Kidney (tissue), 14 donors: ENCODE data around the gene ENTPD6. TPM values are rescaled to one million over a fixed set of nuclear protein-coding genes. Genes with fewer than 3 reads are reported as not detected.
A peak's percentile ranks its signal among the peaks of the same experiment; 100 is the strongest.
"Not testable (repeated sequence)": the region's sequence is repeated elsewhere in the genome, so short reads cannot be mapped to it uniquely, and the experiment has no call there.

Experiments
- DNase-seq, 5 donors: peaks; one replicate each; pipeline ENCODE4 v3.0.0-alpha.2; 2013 to 2020
- FAIRE-seq: peaks from 2 replicates; lab custom pipeline; 2012; peaks lifted over from hg19 to GRCh38; lab: Jason Lieb, UNC
- H3K27ac ChIP-seq, 2 donors: one replicate each; pipeline ENCODE4 v1.7.0; 2013; ENCODE audit warnings: low read depth in 2 of 2, low read length in 2 of 2, inconsistent platforms in 1 of 2
- H3K27me3 ChIP-seq: one replicate; pipeline ENCODE4 v1.7.1; 2013; ENCODE audit warnings: low read length, inconsistent platforms; ENCODE audit not compliant: control insufficient read depth, insufficient read depth
- H3K36me3 ChIP-seq, 3 donors: one replicate each; pipeline versions ENCODE4 v1.7.0 to v1.7.1; 2013; ENCODE audit warnings: low read length in 3 of 3, control low read depth in 1 of 3, inconsistent platforms in 1 of 3; ENCODE audit not compliant: insufficient read depth in 3 of 3, control insufficient read depth in 2 of 3
- H3K4me1 ChIP-seq, 3 donors: one replicate each; pipeline versions ENCODE4 v1.7.0 to v1.7.1; 2013; ENCODE audit warnings: low read length in 3 of 3, inconsistent platforms in 1 of 3, low read depth in 1 of 3; ENCODE audit not compliant: control insufficient read depth in 2 of 3, insufficient read depth in 2 of 3
- H3K4me3 ChIP-seq, 3 donors: one replicate each; pipeline versions ENCODE4 v1.7.0 to v1.8.1; 2013; ENCODE audit warnings: low read length in 3 of 3, control low read depth in 1 of 3, inconsistent platforms in 1 of 3
- H3K9ac ChIP-seq, 3 donors: one replicate each; pipeline versions ENCODE4 v1.7.0 to v1.7.1; 2013; ENCODE audit warnings: low read length in 3 of 3, control low read depth in 1 of 3, inconsistent platforms in 1 of 3
- H3K9me3 ChIP-seq, 3 donors: one replicate each; pipeline versions ENCODE4 v1.7.0 to v1.7.1; 2013; ENCODE audit warnings: low read length in 3 of 3, control low read depth in 1 of 3, inconsistent platforms in 1 of 3; ENCODE audit not compliant: control insufficient read depth in 2 of 3, insufficient read depth in 1 of 3
- intact Hi-C: fragments of 100-400 bp; cut with DNase I; formaldehyde crosslinking; loops from one replicate; pipeline ENCODE4 v1.11.1; 2022
- polyA plus RNA-seq: library from polyadenylated mRNA; stranded (reverse); fragments of 350-450 nt; fragmentation: Illumina TruSeq; extraction: RNeasy Lipid Tissue Mini Kit (QIAGEN cat#74804); gene quantifications from one replicate; pipeline ENCODE4 v1.2.3, GENCODE V29; 2014; ENCODE audit warnings: low read depth, low replicate concordance; ENCODE audit not compliant: insufficient read depth
- total RNA-seq: library from RNA; stranded (reverse); fragmentation: NEBNext Ultra II Directional; extraction: Animal tissue kit (Norgen Biotek cat#: 25700); gene quantifications from one replicate; pipeline ENCODE4 v1.2.1, GENCODE V29; 2021
- TF ChIP-seq, protein P1 (sequence below): IDR thresholded peaks from 3 replicates; pipeline ENCODE4 v1.5.1; 2012; ENCODE audit warnings: mild to moderate bottlenecking, moderate library complexity, borderline replicate concordance; ENCODE audit not compliant: insufficient read depth; ENCODE audit errors: extremely low read depth
- donor health status: control.
- donor health status: control.
- donor health status: control.
- donor health status: control.
- donor health status: control.
- donor health status: DM: yes; HTN: yes; CAD: no.
- donor health status: Normal renal cell carcinoma (clear cell type).

Gene ENTPD6
- total and polyA plus RNA-seq, 2 donors from 2014 or later: 59.0 to 95.7 TPM

DNA sequence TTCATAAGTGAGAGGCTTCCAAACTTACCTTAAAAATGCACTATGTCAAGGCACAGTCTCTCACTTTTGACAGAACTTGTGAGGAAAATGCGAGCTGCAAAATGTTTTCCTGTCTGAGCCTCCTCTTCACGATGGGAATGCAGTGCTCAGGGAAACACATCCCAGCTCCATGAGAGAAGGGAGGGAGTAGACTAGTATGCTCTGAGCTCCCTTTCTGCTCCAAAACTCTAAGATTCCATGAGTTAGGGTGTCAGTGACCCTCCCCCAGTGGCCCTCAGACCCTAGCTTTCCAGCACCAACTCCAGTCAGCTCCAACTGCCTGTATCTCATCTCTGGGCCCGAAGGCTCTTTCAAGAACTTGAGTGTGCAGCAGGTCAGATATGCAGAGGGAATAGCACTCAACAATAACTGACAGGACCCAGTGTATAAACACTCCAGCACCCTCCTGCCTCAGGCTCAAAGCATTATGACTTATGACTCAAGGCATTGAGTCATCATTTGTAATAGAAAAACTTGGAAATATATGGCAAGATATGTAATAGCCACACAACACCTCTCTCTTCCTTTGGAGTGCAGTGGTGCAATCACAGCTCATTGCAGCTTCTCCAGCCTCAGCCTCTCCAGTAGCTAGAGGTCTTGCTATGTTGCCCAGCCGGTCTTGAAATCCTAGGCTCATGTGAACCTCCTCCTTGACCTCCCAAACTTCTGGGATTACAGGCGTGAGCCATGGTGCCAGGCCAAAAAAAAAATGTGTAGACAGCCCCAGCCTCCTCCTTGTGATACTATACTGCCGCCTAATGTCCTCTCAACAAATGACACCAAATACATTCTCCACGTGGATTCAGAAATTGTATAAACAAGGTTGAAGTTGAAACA, 16.7 kb upstream of the ENTPD6 start:
- intact Hi-C loops: loop anchor here (10.0 kb wide), 1 partner anchor 184 kb away; the partner anchor contains the start of gene APMAP
- Histone ChIP-seq H3K27ac (no peak overlapping the region), H3K4me1 (peaks cover 0 to 2% (median 0%) of the 10 kb centered on the region in 3 donors), H3K4me3 (no peak overlapping the region), H3K27me3 (no peaks in the 10 kb centered on the region), H3K9me3 (no peaks in the 10 kb centered on the region), H3K9ac (no peak overlapping the region), H3K36me3 (no peaks in the 10 kb centered on the region)
- TF ChIP-seq, protein P1, sequence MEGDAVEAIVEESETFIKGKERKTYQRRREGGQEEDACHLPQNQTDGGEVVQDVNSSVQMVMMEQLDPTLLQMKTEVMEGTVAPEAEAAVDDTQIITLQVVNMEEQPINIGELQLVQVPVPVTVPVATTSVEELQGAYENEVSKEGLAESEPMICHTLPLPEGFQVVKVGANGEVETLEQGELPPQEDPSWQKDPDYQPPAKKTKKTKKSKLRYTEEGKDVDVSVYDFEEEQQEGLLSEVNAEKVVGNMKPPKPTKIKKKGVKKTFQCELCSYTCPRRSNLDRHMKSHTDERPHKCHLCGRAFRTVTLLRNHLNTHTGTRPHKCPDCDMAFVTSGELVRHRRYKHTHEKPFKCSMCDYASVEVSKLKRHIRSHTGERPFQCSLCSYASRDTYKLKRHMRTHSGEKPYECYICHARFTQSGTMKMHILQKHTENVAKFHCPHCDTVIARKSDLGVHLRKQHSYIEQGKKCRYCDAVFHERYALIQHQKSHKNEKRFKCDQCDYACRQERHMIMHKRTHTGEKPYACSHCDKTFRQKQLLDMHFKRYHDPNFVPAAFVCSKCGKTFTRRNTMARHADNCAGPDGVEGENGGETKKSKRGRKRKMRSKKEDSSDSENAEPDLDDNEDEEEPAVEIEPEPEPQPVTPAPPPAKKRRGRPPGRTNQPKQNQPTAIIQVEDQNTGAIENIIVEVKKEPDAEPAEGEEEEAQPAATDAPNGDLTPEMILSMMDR: peak; percentile 69
- FAIRE-seq (peak; percentile 84), DNase-seq (peak in 2 of 5 donors; percentile 53 to 58)

GRCh38 chr20:25179439-25180089, 15.9 kb upstream of the ENTPD6 start:
- no peaks in the 10 kb centered on the region for H3K9me3 ChIP-seq
- intact Hi-C loops: loop anchor here (10.0 kb wide), 1 partner anchor 185 kb away; the partner anchor contains the start of gene APMAP
- H3K36me3 ChIP-seq: no peaks in the 10 kb centered on the region
- H3K4me3 ChIP-seq: no peak overlapping the region
- no peaks in the 10 kb centered on the region for H3K27me3 ChIP-seq
- H3K9ac ChIP-seq: no peak overlapping the region
- H3K27ac ChIP-seq: no peak overlapping the region
- DNase-seq (no peak), FAIRE-seq (no peak)
- H3K4me1 ChIP-seq: peaks cover 0 to 2% (median 0%) of the 10 kb centered on the region in 3 donors
- TF ChIP-seq, protein P1: no peak

DNA sequence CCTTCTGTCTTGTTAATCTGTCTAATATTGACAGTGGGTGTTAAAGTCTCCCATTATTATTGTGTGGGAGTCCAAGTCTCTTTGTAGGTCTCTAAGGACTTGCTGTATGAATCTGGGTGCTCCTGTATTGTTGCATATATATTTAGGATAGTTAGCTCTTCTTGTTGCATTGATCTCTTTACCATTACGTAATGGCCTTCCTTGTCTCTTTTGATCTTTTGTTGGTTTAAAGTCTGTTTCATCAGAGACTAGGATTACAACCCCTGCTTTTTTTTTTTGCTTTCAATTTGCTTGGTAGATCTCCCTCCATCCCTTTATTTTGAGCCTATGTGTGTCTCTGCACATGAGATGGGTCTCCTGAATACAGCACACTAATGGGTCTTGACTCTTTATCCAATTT, 11.1 kb upstream of the ENTPD6 start:
- H3K27me3 ChIP-seq, intact Hi-C loops, H3K9ac ChIP-seq, H3K9me3 ChIP-seq, FAIRE-seq, H3K27ac ChIP-seq, H3K36me3 ChIP-seq, H3K4me3 ChIP-seq, DNase-seq, H3K4me1 ChIP-seq: not testable (repeated sequence)

- Histone ChIP-seq H3K9me3 (no peaks in the 10 kb centered on the region), H3K4me3 (no peak overlapping the region), H3K9ac (no peak overlapping the region), H3K4me1 (no peaks in the 10 kb centered on the region), H3K27me3 (no peaks in the 10 kb centered on the region), H3K36me3 (no peaks in the 10 kb centered on the region), H3K27ac (no peak overlapping the region)
- FAIRE-seq: no peak
- TF ChIP-seq, protein P1: no peak
- intact Hi-C loops: loop anchor here (5.0 kb wide), 1 partner anchor 115 kb away; no protein-coding TSS in a partner anchor
- DNase-seq: no peak
Measured at GRCh38 chr20:25187220-25187619, 8.3 kb upstream of the ENTPD6 start.
